GM12878 (cell line): ENCODE results near the gene TPR. TPM values are rescaled to one million over a fixed set of nuclear protein-coding genes. Genes with fewer than 3 reads are reported as not detected.

Experiments used
- ATAC-seq: fragments of 200-7000 bp; cut with Tn5 transposase; 3 replicates; pipeline ENCODE4 v1.9.1; 2020; ENCODE audit warnings: mild to moderate bottlenecking, moderate library complexity
- BruUV-seq: library from RNA; stranded (reverse); fragments of 400-500 nt; replicated peaks from 2 replicates; lab custom pipeline; 2021; lab: Mats Ljungman, UMichigan
- CTCF ChIA-PET: fragments of 300-600 bp; sonication (Branson Sonifier 250); formaldehyde crosslinking; extraction: SDS; loops from one replicate; lab custom pipeline; 2021; ENCODE audit warnings: inconsistent platforms; lab: Yijun Ruan, JAX
- POLR2A ChIA-PET: fragments of 350-600 bp; formaldehyde crosslinking; extraction: SDS; loops from one replicate; lab custom pipeline; 2021; ENCODE audit warnings: inconsistent platforms; lab: Charles Lee
- RAD21 ChIA-PET: fragments of 300-600 bp; sonication (Branson Sonifier 250); formaldehyde crosslinking; loops from one replicate; lab custom pipeline; 2023; ENCODE audit warnings: antibody characterized with exemption; ENCODE audit not compliant: unreplicated experiment; lab: Charles Lee
- SMC1A ChIA-PET: fragments of 300-600 bp; sonication (Branson Sonifier 250); formaldehyde crosslinking; loops from one replicate; lab custom pipeline; 2023; ENCODE audit not compliant: unreplicated experiment, uncharacterized antibody; lab: Charles Lee
- DNase-seq: peaks from one replicate; pipeline ENCODE4 v3.0.0-alpha.2; 2011; ENCODE audit warnings: low read depth, low spot score
- FAIRE-seq: peaks from 3 replicates; lab custom pipeline; 2011; peaks lifted over from hg19 to GRCh38; lab: Jason Lieb, UNC
- H2AFZ ChIP-seq: 2 replicates; pipeline ENCODE4 v1.6.0; 2011; ENCODE audit warnings: low read depth, low read length, control low read depth; ENCODE audit not compliant: control insufficient read depth
- H3K27ac ChIP-seq: 2 replicates; pipeline ENCODE4 v1.5.1; 2011; ENCODE audit warnings: control low read depth; ENCODE audit not compliant: control insufficient read depth, insufficient read depth
- H3K27me3 ChIP-seq, 2 experiments: replicated peaks in 1 of 2; 2 replicates each; pipeline versions ENCODE4 v1.6.0 to v1.6.1; 2011; ENCODE audit warnings: low read length in 1 of 2; ENCODE audit not compliant: control insufficient read depth in 2 of 2, insufficient read depth in 2 of 2
- H3K36me3 ChIP-seq, 2 experiments: 2 replicates each; pipeline ENCODE4 v1.5.1; 2011; ENCODE audit warnings: low read length in 1 of 2; ENCODE audit not compliant: control insufficient read depth in 2 of 2, insufficient read depth in 2 of 2
- H3K4me1 ChIP-seq: 2 replicates; pipeline ENCODE4 v1.6.1; 2011; ENCODE audit warnings: mild to moderate bottlenecking, low read length, moderate library complexity, mixed read lengths; ENCODE audit not compliant: control insufficient read depth, insufficient read depth
- H3K4me2 ChIP-seq: 2 replicates; pipeline ENCODE4 v1.6.0; 2011; ENCODE audit warnings: control low read depth; ENCODE audit not compliant: control insufficient read depth, insufficient read depth
- H3K4me3 ChIP-seq: fragments of 200-600 bp; sonication (generic); 2 replicates; pipeline ENCODE4 v1.5.1; 2016
- H3K79me2 ChIP-seq: 2 replicates; pipeline ENCODE4 v1.6.0; 2011; ENCODE audit warnings: low read length; ENCODE audit not compliant: control insufficient read depth, insufficient read depth
- H3K9ac ChIP-seq: 2 replicates; pipeline ENCODE4 v1.8.0; 2011; ENCODE audit warnings: low read length, control low read depth, mixed read lengths; ENCODE audit not compliant: control insufficient read depth, insufficient read depth
- H3K9me3 ChIP-seq: replicated peaks from 3 replicates; pipeline ENCODE4 v1.5.1; 2011; ENCODE audit warnings: mild to moderate bottlenecking, low read length; ENCODE audit not compliant: control insufficient read depth, insufficient read depth
- H4K20me1 ChIP-seq: 2 replicates; pipeline ENCODE4 v1.6.0; 2011; ENCODE audit not compliant: control insufficient read depth, insufficient read depth
- BACH1 ChIP-seq: fragments of 450-650 bp; IDR thresholded peaks from 2 replicates; pipeline ENCODE4 v1.6.1; 2017; ENCODE audit warnings: mild to moderate bottlenecking, borderline replicate concordance
- CHD1 ChIP-seq: IDR thresholded peaks from 2 replicates; pipeline ENCODE4 v1.6.1; 2012; ENCODE audit warnings: low read depth, low read length, improper control_type of control experiment
- CREB1 ChIP-seq: IDR thresholded peaks from 2 replicates; pipeline ENCODE4 v1.6.1; 2012; ENCODE audit warnings: low read depth, mild to moderate bottlenecking, inconsistent platforms
- EZH2 ChIP-seq: IDR thresholded peaks from 2 replicates; pipeline ENCODE4 v1.6.1; 2012; ENCODE audit warnings: low read depth, mild to moderate bottlenecking, control low read depth, inconsistent platforms, low read length, borderline replicate concordance; ENCODE audit not compliant: control insufficient read depth
- GABPA ChIP-seq: IDR thresholded peaks from 2 replicates; pipeline ENCODE4 v1.6.1; 2014; ENCODE audit warnings: antibody characterized with exemption, low read depth, mild to moderate bottlenecking, inconsistent platforms
- HCFC1 ChIP-seq: fragments of 150-350 bp; IDR thresholded peaks from 2 replicates; pipeline ENCODE4 v1.6.1; 2014; ENCODE audit warnings: low read length
- HDAC6 ChIP-seq: fragments of 200-600 bp; sonication (generic); IDR thresholded peaks from one replicate; pipeline ENCODE4 v1.8.0; 2017; ENCODE audit warnings: antibody characterized with exemption; ENCODE audit not compliant: unreplicated experiment
- IRF4 ChIP-seq: IDR thresholded peaks from 2 replicates; pipeline ENCODE4 v1.6.1; 2011; ENCODE audit warnings: low read depth, low read length
- NFYB ChIP-seq: IDR thresholded peaks from 2 replicates; pipeline ENCODE4 v1.6.1; 2011; ENCODE audit warnings: low read depth, mild to moderate bottlenecking, low read length, improper control_type of control experiment, moderate library complexity; ENCODE audit not compliant: insufficient read depth
- PML ChIP-seq: IDR thresholded peaks from 2 replicates; pipeline ENCODE4 v1.6.1; 2012; ENCODE audit warnings: low read length, inconsistent platforms
- RAD21 ChIP-seq: IDR thresholded peaks from 2 replicates; pipeline ENCODE4 v1.6.1; 2011; ENCODE audit warnings: mild to moderate bottlenecking, low read depth, low read length, moderate library complexity; ENCODE audit not compliant: insufficient read depth
- RBBP5 ChIP-seq: fragments of 200-600 bp; sonication (generic); conservative IDR thresholded peaks from 2 replicates; pipeline ENCODE4 v1.6.1; 2016
- SMC3 ChIP-seq: IDR thresholded peaks from 2 replicates; pipeline ENCODE4 v1.6.1; 2011; ENCODE audit warnings: low read length, improper control_type of control experiment, borderline replicate concordance
- SPI1 ChIP-seq: IDR thresholded peaks from 2 replicates; pipeline ENCODE4 v1.6.1; 2011; ENCODE audit warnings: low read depth, mild to moderate bottlenecking, low read length, moderate library complexity, borderline replicate concordance; ENCODE audit not compliant: insufficient read depth
- TARDBP ChIP-seq: IDR thresholded peaks from 2 replicates; pipeline ENCODE4 v1.6.1; 2016; ENCODE audit warnings: borderline replicate concordance
- WGBS: methylation state at CpG from one replicate; pipeline ENCODE4 v1.1.6; 2016; ENCODE audit warnings: low lambda C conversion rate; ENCODE audit not compliant: insufficient replicate concordance, insufficient coverage; ENCODE audit errors: missing lambda C conversion rate; 5-methylcytosine and 5-hydroxymethylcytosine counted together
- in situ Hi-C: fragments of 300-500 bp; cut with MboI; formaldehyde crosslinking; loops from 9 replicates; pipeline ENCODE4 v1.14.3; 2018; ENCODE audit warnings: mixed read lengths
- intact Hi-C: fragments of 100-400 bp; cut with micrococcal nuclease; formaldehyde crosslinking; loops from one replicate; pipeline ENCODE4 v1.14.2; 2022; ENCODE audit not compliant: unreplicated experiment
- polyA plus RNA-seq, 11 experiments: library from polyadenylated mRNA; depleted of rRNA in 4 of 11; unstranded in 6 of 11; stranded (reverse) in 5 of 11; fragments of >200 nt; fragmentation: Nextera tagmentation in 4 of 11; fragmentation: Illumina TruSeq in 1 of 11; extraction: Ambion mirVana in 4 of 11; extraction: Trizol in 1 of 11; gene quantifications; 1 replicate in 1 of 11; 2 replicates in 10 of 11; pipeline versions ENCODE4 v1.2.1 to v1.2.3, GENCODE V29; 2011 to 2016; ENCODE audit warnings: inconsistent platforms in 2 of 11, missing spikeins in 2 of 11, low read depth in 1 of 11
- total RNA-seq, 4 experiments: library from RNA; depleted of rRNA in 3 of 4; stranded (reverse); fragments of >200 nt in 3 of 4; fragmentation: Illumina TruSeq in 1 of 4; extraction: Trizol in 1 of 4; gene quantifications; 2 replicates each; pipeline versions ENCODE4 v1.2.1 to v1.2.3, GENCODE V29; 2013 to 2021
- TF ChIP-seq, protein P1 (sequence below): IDR thresholded peaks from 2 replicates; pipeline ENCODE4 v1.6.1; 2011; ENCODE audit warnings: mild to moderate bottlenecking, low read depth, low read length, moderate library complexity; ENCODE audit not compliant: insufficient replicate concordance
- TF ChIP-seq, protein P2 (sequence below), 3 experiments: IDR thresholded peaks in 2 of 3; conservative IDR thresholded peaks in 1 of 3; 2 replicates each; pipeline ENCODE4 v1.5.1; 2011; ENCODE audit warnings: low read depth in 3 of 3, low read length in 3 of 3, mild to moderate bottlenecking in 3 of 3, control low read depth in 2 of 3, moderate library complexity in 2 of 3, inconsistent platforms in 1 of 3, mixed read lengths in 1 of 3; ENCODE audit not compliant: control insufficient read depth in 2 of 3, insufficient read depth in 1 of 3; ENCODE audit errors: extremely low read depth in 1 of 3
- TF ChIP-seq, protein P3 (sequence below): fragments of 450-650 bp; IDR thresholded peaks from 2 replicates; pipeline ENCODE4 v1.6.1; 2014; ENCODE audit warnings: mild to moderate bottlenecking

The TPR gene
- total and polyA plus RNA-seq, 10 of the 15 experiments (the other 5 are each of a cell fraction or from before 2014, with no cell fraction given): 30.9 to 122 (median 92.2) TPM

DNA sequence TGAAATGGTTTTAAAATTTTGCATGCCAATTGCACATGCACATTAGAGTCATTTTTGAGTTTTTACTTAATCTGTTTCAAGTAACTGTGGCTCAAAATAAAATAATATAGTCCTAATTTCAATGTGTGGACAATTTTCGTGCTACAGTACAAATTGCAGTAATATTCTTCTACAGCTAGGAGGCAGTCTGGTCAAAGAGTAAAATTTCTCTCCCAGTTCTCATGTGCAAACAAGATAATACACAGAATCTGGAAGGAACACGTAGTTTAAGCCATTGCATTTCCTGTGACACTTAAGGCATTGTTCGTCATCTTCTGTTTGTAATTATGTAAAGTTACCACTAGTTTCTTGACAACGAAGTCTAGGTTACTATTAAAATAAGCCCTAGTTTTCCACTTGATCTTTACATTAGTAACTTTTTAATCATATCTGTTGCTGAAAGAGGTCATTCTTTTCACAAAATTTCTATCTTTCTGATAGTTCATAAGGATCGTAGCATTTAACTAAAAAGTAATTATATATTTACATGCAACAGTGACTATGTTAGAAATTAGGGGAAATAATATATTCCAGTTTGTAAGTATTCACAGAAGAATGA lies 29.5 kb upstream of the TPR start:
- intact Hi-C loops: loop anchor here (1.0 to 10.0 kb wide), 2 partner anchors 200 to 582 kb away; no protein-coding TSS in a partner anchor
- no TSS peak for BruUV-seq
- no peaks in the 10 kb centered on the region for H3K4me1 ChIP-seq
- in situ Hi-C loops: loop anchor here (10.0 kb wide), 1 partner anchor 580 kb away; no protein-coding TSS in a partner anchor
- DNase-seq: no peak
- H3K27me3 ChIP-seq: no peaks in the 10 kb centered on the region
- no peak overlapping the region for H2AFZ ChIP-seq
- H3K9ac ChIP-seq: no peak overlapping the region
- ChIA-PET POLR2A (no interaction called here), CTCF (interaction anchor here (0.6 to 1.5 kb wide), 24 partner anchors 9 to 636 kb away, joined by 3 to 11 read pairs (median 4); partner anchors contain the start of genes ODR4, PTGS2 and TPR), RAD21 (interaction anchor here (0.6 to 2.0 kb wide), 7 partner anchors 9 to 582 kb away, joined by 3 to 11 read pairs (median 5); no protein-coding TSS in a partner anchor), SMC1A (interaction anchor here (0.8 to 1.5 kb wide), 11 partner anchors 9 to 591 kb away, joined by 3 to 5 read pairs (median 3); no protein-coding TSS in a partner anchor)
- 62% methylated on average over 5 of the region's 5 CpGs for WGBS
- H3K4me2 ChIP-seq: no peak overlapping the region
- TF ChIP-seq RAD21 (peak; percentile 72), IRF4 (0 out of 2 replicates have a peak, but pooled peaks have one; percentile 32), SMC3 (peak; percentile 28; the same call in 1 of the 2 replicates), SPI1 (no peak), CHD1 (no peak), EZH2 (no peak), GABPA (no peak), NFYB (no peak), RBBP5 (no peak), CREB1 (0 out of 2 replicates have a peak, but pooled peaks have one; percentile 34), BACH1 (no peak), PML (no peak), HCFC1 (no peak), TARDBP (no peak), HDAC6 (no peak)
- TF ChIP-seq, protein P1, sequence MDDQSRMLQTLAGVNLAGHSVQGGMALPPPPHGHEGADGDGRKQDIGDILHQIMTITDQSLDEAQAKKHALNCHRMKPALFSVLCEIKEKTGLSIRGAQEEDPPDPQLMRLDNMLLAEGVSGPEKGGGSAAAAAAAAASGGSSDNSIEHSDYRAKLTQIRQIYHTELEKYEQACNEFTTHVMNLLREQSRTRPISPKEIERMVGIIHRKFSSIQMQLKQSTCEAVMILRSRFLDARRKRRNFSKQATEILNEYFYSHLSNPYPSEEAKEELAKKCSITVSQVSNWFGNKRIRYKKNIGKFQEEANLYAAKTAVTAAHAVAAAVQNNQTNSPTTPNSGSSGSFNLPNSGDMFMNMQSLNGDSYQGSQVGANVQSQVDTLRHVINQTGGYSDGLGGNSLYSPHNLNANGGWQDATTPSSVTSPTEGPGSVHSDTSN: no peak
- TF ChIP-seq, protein P2, sequence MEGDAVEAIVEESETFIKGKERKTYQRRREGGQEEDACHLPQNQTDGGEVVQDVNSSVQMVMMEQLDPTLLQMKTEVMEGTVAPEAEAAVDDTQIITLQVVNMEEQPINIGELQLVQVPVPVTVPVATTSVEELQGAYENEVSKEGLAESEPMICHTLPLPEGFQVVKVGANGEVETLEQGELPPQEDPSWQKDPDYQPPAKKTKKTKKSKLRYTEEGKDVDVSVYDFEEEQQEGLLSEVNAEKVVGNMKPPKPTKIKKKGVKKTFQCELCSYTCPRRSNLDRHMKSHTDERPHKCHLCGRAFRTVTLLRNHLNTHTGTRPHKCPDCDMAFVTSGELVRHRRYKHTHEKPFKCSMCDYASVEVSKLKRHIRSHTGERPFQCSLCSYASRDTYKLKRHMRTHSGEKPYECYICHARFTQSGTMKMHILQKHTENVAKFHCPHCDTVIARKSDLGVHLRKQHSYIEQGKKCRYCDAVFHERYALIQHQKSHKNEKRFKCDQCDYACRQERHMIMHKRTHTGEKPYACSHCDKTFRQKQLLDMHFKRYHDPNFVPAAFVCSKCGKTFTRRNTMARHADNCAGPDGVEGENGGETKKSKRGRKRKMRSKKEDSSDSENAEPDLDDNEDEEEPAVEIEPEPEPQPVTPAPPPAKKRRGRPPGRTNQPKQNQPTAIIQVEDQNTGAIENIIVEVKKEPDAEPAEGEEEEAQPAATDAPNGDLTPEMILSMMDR (IDR thresholded peaks at IDR 0.05 in 2 of 3, conservative IDR thresholded peaks at IDR 0.05 in 1 of 3; ENCODE audit: control insufficient read depth in 2 of 3, extremely low read depth in 1 of 3, insufficient read depth in 1 of 3, low read depth in 3 of 3, low read length in 3 of 3): peak; percentile 58 to 65 (median 60)
- TF ChIP-seq, protein P3, sequence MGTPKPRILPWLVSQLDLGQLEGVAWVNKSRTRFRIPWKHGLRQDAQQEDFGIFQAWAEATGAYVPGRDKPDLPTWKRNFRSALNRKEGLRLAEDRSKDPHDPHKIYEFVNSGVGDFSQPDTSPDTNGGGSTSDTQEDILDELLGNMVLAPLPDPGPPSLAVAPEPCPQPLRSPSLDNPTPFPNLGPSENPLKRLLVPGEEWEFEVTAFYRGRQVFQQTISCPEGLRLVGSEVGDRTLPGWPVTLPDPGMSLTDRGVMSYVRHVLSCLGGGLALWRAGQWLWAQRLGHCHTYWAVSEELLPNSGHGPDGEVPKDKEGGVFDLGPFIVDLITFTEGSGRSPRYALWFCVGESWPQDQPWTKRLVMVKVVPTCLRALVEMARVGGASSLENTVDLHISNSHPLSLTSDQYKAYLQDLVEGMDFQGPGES: no peak
- TF ChIP-seq, all 136 proteins: peak for 5
- H3K4me3 ChIP-seq: no peak overlapping the region
- no peaks in the 10 kb centered on the region for H4K20me1 ChIP-seq
- no peak overlapping the region for H3K27ac ChIP-seq
- ATAC-seq: peak; percentile 72
- H3K9me3 ChIP-seq: no peaks in the 10 kb centered on the region
- H3K36me3 ChIP-seq: peaks cover 0 to 3% of the 10 kb centered on the region in 2 experiments; a peak in 1 of 4 replicates
- H3K79me2 ChIP-seq: no peaks in the 10 kb centered on the region
- peak; percentile 73 for FAIRE-seq
